ENCODE results near the gene C17orf75. TPM values are rescaled to one million over a fixed set of nuclear protein-coding genes. Genes with fewer than 3 reads are reported as not detected.

Gene C17orf75
- total and polyA plus RNA-seq, 12 donors: 9.6 to 36.5 (median 19.8) TPM

DNA sequence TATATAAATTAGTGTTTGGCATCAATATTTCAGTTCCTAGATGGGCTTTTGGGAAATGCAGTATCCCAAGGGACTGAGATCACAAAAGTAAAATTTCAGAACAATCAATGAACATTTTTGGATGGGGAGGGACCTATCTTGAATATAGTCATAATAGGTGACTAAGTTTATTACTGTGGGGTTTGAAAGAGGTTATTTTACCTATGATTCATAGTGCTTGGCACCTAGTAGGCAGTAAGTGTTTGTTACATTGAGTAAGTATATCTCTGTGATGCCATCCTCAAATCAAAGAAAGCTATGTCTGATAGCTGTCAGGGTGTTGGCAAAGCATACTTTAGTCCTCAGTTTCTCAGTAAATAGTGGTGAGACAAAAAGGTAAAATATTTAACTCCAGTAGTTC lies 44.9 kb upstream of the C17orf75 start:
- Histone ChIP-seq H3K4me3 (no peak overlapping the region), H3K27me3 (no peaks in the 10 kb centered on the region), H3K4me1 (replicated peaks in 1 of 2) (no peaks in the 10 kb centered on the region), H3K9me3 (replicated peaks in 1 of 3) (no peaks in the 10 kb centered on the region), H3K36me3 (replicated peaks in 1 of 2) (peaks cover 0 to 11% of the 10 kb centered on the region in 2 donors), H3K27ac (no peak overlapping the region)
- TF ChIP-seq, protein P1, sequence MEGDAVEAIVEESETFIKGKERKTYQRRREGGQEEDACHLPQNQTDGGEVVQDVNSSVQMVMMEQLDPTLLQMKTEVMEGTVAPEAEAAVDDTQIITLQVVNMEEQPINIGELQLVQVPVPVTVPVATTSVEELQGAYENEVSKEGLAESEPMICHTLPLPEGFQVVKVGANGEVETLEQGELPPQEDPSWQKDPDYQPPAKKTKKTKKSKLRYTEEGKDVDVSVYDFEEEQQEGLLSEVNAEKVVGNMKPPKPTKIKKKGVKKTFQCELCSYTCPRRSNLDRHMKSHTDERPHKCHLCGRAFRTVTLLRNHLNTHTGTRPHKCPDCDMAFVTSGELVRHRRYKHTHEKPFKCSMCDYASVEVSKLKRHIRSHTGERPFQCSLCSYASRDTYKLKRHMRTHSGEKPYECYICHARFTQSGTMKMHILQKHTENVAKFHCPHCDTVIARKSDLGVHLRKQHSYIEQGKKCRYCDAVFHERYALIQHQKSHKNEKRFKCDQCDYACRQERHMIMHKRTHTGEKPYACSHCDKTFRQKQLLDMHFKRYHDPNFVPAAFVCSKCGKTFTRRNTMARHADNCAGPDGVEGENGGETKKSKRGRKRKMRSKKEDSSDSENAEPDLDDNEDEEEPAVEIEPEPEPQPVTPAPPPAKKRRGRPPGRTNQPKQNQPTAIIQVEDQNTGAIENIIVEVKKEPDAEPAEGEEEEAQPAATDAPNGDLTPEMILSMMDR (IDR thresholded peaks at IDR 0.05): no peak
- no peak for TF ChIP-seq POLR2A (IDR thresholded peaks at IDR 0.05)
- DNase-seq: no peak
- intact Hi-C loops (cut with DNase I): no loop called here

DNA sequence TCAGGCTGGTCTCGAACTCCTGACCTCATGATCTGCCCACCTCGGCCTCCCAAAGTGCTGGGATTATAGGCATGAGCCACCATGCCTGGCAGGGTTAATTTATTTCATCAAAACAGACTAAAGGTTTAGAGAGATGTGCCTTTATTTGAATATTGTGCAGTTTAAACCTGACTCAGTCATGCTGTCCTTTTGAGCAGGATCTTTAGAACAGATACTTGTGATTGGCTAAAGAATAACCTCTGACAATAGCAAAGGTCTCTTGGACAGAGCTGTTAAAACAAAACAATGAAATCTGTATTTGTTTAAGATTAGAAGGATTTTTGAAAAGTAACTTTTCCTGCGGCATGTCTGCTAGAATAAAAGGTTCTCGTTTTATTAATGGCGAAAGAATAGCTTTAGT lies 44.0 kb upstream of the C17orf75 start:
- no peaks in the 10 kb centered on the region for H3K4me1 ChIP-seq (replicated peaks in 1 of 2)
- no peaks in the 10 kb centered on the region for H3K9me3 ChIP-seq (replicated peaks in 1 of 3)
- no peak overlapping the region for H3K27ac ChIP-seq
- H3K36me3 ChIP-seq (replicated peaks in 1 of 2): peaks cover 0 to 16% of the 10 kb centered on the region in 2 donors
- TF ChIP-seq POLR2A (IDR thresholded peaks at IDR 0.05): no peak
- TF ChIP-seq, protein P1 (IDR thresholded peaks at IDR 0.05): no peak
- H3K4me3 ChIP-seq: no peak overlapping the region
- H3K27me3 ChIP-seq: no peaks in the 10 kb centered on the region
- 85 to 93% (median 90%) methylated on average over 3 to 5 of the region's 5 CpGs for WGBS, 4 donors
- no peak for DNase-seq
- intact Hi-C loops (cut with DNase I): no loop called here

DNA sequence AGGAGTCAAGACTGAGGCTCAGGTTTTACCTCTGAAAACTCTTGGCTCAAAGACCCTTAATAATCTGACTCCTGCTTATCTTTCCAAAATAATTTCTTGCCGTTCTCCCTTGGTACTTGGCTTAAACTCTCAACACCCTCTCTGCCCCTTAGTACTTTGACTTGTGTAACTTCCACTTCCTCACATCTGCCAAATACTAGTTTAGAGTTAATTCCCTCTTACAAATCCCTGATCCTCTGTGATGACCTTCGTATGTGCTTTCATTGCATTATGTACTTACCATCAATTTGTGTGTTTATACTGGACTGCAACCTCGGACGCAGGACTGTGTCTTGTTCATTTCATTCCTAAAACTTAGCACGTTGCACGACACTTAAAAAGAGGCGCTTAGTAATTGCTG lies 43.1 kb upstream of the C17orf75 start:
- whole genome bisulfite sequencing, 4 donors: 75 to 85% (median 82%) methylated on average over 7 of the region's 7 CpGs
- Histone ChIP-seq H3K9me3 (replicated peaks in 1 of 3) (no peaks in the 10 kb centered on the region), H3K36me3 (replicated peaks in 1 of 2) (peaks cover 0 to 25% of the 10 kb centered on the region in 2 donors)

DNA sequence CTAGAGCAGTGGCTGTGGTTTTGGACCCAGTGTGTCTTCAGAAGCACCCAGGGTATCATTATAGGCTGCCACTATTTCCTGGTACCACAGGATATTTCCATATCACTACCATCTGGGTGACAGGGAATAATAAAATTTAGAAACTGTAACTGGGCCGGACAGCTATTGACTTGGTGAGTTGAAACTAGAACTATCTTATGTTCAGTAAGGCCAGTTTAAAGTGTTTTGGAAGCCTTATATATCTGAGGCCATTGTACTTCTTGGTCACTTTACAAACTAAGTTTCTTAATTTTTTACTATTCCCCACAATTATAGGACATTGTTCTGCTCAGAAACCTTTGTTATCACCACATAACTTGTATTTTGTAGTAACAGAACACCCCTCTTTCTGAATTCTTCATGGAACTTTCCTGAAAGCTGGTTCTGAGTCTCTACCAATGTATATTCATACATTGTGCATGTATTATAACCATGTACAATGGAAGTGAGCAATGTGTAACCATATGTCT lies 42.0 kb upstream of the C17orf75 start:
- TF ChIP-seq, protein P1 (IDR thresholded peaks at IDR 0.05): no peak
- TF ChIP-seq POLR2A (IDR thresholded peaks at IDR 0.05): no peak
- Histone ChIP-seq H3K27ac (no peak overlapping the region), H3K9me3 (replicated peaks in 1 of 3) (no peaks in the 10 kb centered on the region), H3K4me1 (replicated peaks in 1 of 2) (no peaks in the 10 kb centered on the region), H3K4me3 (no peak overlapping the region), H3K36me3 (replicated peaks in 1 of 2) (peaks cover 0 to 36% of the 10 kb centered on the region in 2 donors), H3K27me3 (no peaks in the 10 kb centered on the region)
- DNase-seq: no peak
- 91 to 96% (median 94%) methylated on average over 1 of the region's 1 CpG for WGBS, 4 donors
- intact Hi-C loops (cut with DNase I): no loop called here

More for the DNA sequence above, 43.1 kb upstream of the C17orf75 start:
- TF ChIP-seq POLR2A (IDR thresholded peaks at IDR 0.05): no peak
- TF ChIP-seq, protein P1 (IDR thresholded peaks at IDR 0.05): no peak
- no peak overlapping the region for H3K27ac ChIP-seq
- intact Hi-C loops (cut with DNase I): no loop called here
- no peak for DNase-seq
- H3K27me3 ChIP-seq: no peaks in the 10 kb centered on the region
- no peaks in the 10 kb centered on the region for H3K4me1 ChIP-seq (replicated peaks in 1 of 2)
- H3K4me3 ChIP-seq: no peak overlapping the region
